GF-D8 (cell line): ENCODE measurements around the gene HOXA7.

ENCODE experiments used
- DNase-seq: peaks from one replicate; lab custom pipeline; 2025; lab: John Stamatoyannopoulos, UW

The HOXA7 gene

DNA sequence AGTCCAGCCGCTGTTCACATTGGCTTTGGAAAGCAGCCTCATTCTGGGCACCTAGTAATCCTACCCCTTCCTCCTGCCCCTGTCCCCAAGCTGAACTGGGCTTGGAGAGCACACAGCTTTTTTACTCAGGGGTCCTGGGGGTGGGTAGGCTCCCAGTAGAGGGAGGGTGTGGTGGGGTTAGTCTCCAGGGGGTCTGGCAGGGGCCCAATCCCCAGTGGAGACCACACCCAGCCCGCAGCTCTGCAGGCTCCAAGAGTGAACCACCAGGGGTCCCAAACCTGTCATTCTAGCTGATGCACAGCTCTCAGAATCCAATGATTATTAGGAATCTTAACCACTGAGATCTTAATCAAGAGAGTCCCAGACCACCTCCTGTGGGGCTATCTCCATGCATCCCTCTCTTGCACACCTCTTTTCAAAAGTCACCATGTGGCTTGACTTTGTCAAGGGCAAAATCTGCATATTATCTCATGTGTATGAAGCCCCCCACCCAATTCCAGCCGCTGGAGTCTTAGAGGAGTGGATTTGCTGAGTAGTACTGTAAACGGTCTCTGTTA lies 25.9 kb upstream of the HOXA7 start:
- DNase-seq = no peak

DNA sequence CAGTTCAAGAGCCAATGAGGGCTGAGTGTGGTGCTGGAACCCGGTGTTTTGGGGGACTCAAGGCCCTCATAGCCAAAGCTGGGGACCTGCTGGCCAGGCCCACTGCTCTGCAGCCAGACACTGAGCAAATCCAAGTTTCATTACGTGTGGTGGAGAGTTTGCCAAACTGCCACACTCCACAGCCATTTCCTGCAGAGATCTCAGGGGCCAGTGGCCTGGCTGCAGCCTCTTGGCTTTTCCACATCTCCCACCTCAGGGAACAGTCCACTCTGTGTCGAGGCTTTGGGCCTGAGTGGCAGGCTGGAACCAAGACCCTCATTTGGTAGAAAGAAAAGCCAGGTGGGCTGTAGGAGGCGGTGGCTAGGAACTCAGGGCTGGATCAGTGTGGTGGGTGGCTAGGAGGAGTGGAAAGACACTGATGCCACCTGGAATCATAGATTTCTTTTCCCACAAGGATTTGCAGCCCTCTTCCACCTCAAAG lies 25.4 kb upstream of the HOXA7 start:
- DNase-seq = no peak

DNA sequence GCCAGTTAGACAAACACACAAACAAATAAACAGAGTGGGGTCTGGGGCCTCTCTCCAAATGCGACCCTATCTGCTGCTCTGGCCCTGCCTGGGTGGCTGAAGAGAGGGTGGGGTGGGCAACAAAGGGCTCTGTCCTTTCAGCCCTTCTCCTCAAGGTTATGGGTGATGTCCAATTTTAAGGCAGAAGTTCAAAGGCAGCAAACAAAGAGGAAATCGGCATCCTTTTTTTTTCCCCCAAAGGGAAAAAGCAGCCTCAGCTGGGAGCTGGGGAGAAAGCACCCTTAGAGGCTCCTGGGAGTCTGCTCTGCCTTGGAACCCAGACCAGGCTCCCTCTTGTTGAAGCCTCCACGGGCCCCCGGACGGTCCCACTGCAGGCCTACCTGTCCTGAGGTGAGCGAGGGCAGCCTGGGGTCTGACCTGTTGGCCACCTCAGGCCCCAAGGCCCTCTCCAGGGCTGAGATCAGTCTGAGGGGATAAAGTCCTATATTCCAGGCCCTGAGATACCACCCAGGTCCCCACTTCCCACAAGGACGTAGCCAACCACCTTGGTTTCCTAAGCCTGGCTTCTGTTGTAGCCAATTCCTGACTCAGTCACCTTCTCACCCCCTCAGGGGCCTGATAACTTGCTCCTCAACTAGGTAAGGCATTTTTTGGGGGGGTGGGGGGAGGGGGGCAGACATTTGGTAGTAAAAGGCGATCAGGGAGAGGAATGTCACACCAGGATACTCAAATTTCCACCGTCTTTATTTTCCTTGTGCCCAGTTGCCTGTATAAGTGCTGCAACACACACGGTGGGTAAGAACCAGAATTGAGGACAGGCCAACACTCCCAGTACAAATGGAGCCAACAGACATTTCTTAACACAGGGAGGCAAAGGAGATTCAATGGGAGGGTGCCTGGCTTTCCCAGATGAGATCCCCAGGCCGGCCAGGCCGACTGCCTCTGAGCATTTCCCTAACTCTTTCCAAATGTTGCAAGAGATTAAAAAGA lies 24.3 kb upstream of the HOXA7 start:
- DNase-seq = no peak

DNA sequence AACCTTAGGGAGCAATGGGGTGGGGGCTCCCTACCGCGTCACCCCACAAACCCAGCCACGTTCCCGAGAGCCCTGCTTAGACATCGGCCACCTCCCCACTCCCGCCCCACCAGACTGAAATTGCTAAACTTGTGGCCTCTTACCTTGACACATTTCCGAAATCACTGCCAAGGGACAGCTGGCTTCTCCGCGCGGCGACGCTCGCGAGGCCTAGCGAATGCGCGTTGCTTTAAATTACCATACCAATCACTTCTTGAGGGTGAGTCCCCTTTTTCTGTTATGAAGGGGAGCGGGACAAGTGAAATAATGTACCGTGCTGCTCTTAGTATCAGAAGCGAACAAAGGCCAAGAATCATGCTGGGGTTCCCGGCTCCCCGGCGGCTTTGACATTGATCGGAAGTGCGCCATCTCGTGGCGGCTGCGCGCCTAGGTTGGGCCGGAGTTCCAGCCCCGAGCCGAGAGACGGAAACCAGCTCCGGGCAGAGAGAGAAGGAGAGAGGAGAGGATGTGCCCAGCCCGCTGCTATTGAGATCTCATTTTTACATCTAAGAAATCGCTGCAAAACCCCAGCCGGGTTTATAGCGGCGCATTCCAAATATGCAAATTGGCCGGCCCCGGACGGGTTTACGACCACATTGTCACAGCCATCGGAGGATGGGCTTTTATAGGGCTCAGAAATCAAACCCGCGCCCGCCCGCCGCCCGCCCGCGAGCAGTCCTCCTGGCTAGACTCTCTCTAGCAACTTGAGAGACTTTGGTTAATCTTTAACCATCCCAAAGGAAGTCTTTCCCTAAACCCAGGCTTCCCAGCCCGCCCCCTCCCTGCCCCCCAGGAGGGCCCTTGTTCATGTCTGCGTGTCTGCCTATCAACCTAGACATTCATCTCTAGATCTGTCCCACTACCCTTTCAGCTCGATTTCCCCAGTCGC lies 23.3 kb upstream of the HOXA7 start:
- no peak for DNase-seq

DNA sequence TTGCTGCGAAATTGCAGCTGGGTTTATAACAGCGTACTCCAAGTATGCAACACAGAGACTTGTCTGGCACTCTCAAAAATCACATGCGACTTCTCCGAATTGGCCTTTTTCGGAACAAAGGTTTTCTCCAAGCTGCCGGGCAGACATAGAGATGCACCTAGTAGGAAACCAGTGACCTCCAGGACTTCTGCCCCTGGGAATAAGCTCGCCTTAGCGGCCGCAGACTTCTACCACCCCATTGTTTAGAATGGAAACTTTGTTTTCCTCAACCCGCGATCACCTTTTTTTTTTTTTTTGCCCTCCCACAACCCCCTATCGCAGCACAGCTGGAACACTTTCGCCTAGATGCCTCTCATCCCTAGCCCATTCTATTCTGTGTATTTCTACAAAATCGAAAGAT lies 22.6 kb upstream of the HOXA7 start:
- DNase-seq = no peak

DNA sequence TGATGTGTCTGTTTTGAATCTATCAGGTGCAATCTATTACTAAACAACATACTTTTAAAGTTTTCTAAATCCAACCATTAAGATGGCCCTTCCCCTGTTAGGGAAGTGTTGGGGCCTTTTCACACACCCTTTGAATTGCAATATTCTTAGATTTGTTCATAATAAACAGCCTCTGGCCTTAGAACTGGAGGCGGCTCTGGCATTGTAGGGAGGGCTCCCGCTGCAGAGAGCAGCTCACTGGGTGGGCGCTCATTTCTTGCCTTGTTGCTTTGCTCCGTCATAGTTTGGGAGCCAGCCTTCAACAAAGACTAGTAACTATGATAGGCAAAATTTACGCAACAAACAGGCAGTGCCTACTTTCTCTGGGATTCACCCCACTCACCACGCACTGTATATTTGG lies 21.9 kb upstream of the HOXA7 start:
- no peak for DNase-seq

DNA sequence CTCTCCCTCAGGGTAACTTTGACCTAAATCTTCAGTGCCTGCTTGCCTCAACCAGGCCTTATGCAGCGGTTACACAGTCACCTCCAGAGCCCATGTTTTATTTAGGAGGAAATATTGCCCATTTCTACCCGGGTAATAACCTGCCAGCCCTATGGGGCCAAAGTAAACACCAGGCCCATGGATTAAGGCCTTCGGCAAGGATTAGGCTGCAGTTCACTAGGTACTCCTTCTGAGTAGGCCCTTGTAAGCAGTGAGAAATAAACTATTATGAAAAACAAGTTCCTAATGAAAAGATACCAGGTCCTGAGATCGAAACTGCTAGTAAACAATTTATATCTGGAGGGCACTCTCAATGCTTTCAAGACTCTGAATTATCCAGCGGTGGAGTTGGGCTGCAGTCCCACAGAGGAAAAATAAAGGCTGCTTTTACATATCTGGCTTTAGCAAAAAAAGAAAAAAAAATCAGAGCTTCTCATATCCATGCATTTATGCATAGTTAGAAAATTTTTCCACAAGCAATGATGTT lies 21.4 kb upstream of the HOXA7 start:
- no peak for DNase-seq

DNA sequence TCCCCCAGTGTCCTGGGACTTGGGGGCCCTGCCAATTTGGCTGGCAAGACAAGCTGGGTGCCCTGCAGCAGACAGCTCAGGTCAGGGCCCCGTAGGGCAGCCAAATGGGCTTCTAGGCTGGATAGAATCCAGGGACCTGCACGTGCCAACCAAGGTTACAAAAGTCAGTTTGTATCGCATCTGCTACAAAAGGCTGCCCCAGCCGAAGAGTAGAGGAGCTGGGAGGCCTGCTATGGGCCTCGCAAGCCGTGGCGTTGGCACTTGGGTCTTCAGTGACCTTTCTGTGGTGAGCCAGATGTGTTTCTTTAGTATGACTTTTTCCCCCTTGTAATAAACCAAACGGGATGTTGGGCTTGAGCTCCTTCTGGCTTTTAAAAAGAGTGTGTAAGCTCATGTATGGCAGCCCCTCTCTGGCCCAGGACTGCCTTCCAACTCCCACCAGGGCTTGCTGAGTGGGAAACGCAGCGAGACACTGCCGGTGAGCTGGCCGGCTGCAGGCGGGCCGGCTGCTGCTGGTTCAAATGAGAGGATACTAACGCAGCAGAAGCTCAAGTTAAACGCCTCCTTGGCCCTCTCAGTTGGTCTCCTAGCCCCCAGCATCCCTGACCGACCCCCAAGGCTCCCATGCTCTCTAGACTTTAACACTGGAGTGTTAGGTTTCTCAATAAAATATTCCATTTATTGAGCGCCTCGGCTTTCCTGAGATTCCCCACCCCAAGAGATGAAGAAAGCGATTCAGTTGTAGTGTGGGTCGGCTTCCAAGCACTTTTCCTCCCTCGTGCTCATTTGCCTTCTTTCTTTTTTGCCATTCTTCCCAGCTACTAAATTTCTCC lies 20.7 kb upstream of the HOXA7 start:
- no peak for DNase-seq

DNA sequence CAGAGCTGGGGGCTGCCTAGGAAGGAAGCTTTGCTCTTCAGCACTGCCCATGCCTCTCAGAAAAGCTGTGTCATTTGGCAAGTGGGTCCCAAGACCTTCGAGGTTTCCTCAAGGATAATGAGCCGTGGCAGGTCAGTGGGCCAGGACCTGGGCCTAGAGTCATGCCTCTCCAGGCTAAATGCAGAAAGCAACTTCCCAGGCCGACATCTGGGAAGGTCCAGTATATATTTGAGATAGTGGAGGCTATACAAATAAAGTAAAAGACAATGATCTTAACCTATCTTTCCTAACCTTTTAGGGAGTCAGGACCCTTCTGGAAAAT lies 20.0 kb upstream of the HOXA7 start:
- DNase-seq = no peak

DNA sequence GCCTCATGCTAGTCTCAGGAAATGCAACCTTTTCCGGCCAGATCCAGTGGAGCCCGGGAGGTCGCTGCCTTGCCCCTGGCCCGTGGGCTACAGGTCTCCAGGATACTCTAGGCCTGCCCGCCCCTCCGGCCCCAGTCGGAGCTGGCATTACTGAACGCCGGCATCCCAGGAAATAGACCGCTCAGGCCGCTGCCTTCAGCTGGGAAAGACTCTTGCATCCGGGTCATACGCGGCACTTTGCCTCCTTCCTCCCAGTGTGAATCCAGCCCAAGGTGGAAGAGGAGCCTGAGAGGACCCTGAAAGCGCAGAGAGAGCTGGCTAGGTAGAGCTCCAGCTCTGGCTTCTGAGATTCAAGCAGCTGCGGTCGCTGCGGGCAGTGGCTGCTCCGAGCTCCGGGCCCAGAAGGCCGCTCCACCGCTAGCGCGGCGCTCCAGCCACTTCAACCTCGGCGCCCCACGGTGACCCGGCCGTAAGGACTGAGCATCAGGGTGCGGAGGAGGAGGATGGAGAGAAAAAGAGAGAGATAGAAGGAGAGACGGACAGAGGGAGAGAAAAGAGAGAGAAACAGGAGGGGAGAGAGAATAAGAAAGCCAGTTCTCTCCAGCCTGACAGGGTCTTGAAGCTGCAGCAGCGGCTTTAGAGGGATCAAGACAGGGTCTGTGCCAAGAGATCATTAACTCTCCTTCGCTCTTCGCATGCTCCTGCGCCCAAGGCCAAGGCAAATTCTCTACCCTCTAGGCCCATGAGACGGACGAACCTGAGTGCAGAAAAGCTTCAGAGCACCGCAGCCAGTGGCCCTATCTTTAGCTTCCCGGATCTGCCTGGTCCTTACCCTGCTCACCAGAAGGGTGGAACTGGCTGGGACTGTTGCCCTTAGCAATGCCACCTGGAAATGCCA lies 19.4 kb upstream of the HOXA7 start:
- DNase-seq = no peak

DNA sequence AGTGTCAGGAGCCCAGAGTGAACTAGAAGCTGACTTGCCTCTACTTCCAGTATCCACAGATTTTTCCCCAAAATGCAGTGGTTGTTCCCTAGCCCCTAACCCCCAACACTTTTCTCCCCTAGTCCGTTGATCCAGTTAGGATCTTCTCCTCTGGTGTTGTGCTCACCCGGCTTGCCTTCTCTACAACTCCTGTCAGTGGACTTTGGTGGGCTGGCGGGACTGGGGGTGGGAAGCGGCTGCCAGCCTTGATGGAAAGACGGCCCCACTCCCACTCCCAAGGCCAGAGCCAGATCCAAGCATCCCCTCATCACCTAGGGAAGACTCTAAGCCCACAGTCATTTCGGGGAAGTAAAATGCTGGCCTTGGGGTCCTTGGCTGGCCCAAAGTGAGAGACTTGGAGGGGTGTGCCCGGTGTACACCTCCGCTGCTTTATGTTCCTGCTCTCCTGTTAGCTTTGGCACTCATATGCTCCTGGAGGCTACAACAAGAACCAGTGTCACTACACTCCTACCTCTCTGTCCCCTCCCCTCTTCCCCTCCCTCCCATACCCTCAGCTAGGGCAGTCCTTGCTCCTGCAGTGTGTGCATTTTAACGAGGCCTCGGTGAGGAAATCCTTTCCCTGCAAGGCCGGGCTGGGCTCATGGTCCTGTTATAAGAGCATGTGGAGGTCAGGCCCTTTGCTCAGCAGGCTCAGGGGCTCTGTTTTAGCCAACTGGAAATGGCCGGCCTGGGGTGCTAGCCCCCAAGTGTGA lies 18.6 kb upstream of the HOXA7 start:
- DNase-seq = peak; percentile 84

DNA sequence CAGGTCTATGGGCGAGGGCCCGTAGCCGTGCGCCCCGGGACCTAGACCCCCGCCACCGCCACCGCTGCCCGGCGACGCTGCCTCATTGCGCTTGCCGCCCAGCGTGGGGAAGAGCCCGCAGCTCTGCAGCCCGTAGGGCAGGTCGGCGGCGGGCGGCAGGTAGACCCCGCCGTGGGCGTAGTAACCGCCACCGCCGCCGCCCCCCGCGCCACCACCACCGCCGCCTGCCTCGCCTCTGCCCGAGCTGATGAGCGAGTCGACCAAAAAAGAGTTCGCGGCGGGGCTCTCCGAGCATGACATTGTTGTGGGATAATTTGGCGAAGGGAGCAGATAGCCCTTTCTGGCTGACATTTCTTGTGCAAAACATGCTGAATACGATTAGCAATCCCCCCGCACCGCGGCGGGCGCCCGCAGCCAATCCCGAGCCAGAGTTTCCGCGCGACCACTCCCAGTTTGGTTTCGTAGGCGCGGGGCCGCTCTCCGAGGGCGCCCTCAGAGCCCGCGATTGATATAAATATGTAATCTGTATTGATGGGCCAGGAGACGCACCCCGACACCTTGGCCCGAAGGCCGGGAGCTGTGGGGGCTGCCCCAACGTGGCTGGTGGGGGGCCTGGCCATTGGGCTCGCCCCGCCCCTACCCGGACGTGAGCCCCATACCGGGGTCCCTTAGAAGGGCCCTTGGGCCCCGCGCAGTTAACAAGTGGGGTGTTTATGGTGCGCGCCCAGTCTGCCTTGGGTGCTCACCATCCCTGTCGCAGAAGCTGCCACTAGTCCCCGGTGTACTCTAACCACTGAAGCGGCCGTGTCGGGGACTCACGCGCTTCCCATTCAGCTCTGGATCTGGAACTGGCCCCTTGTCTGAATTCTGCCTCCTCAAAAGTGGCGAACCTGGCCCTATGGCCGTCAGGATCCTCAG lies 17.7 kb upstream of the HOXA7 start, which contains the start of gene HOXA10:
Gene HOXA10, minus strand, starts transcription at position 365 of the 918 bp plus-strand sequence. Its CDS starts 14 bp downstream, at position 351.
- DNase-seq = peak; percentile 77

DNA sequence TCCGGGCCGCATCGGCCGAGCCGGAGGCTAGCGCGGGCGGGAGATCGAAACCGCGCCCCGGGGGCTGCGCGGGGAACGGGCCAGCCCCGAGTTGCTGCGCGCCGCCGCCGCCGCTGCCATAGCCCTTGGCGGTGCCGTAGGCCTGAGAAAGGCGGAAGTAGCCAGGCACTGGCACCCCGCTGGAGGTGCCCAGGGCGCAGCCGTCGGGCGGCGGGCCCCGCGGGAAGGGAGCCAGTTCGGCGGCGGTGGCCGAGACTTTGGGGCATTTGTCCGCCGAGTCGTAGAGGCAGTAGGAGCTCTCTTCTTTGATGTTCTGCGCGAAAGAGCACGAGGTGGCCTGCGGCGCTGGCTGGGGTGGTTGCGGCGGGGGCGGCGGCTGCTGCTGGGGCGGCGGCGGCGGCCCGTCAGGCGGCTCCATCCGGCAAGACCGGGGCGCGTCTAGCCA lies 17.1 kb upstream of the HOXA7 start:
- DNase-seq = no peak

DNA sequence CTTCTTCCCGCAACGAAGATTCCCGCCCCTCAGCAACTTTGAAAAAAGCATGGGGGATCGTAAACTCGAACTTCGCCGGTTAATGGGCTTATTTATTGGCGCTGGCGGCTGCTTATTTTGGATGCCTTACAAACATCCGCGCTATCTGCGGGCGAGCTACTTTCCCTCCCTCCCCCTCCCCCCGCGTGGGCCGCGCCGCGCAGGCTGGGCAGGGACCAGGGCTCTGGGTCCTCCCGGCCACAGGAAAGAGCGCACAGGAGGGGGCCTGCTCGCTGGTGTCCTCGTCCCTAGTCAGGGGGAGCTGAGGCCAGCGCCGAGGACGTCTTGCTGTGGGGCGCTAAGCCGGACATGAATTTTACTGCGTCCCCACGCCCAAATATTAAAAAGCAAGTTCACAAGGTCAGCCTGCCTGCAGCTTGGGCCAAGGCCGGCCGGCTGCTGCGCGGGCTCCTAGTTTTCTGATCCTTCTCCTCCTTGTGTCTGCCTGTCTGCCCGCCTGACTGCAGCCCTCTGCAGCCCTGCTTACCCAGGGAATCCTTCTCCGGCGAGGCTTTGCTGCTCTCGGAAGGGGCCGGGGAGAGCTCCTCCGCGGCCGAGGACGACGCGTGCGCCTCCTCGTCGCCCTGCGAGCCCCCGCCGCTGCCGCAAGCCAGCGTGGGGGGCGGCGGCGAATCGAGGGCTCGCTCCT lies 16.5 kb upstream of the HOXA7 start:
- no peak for DNase-seq

DNA sequence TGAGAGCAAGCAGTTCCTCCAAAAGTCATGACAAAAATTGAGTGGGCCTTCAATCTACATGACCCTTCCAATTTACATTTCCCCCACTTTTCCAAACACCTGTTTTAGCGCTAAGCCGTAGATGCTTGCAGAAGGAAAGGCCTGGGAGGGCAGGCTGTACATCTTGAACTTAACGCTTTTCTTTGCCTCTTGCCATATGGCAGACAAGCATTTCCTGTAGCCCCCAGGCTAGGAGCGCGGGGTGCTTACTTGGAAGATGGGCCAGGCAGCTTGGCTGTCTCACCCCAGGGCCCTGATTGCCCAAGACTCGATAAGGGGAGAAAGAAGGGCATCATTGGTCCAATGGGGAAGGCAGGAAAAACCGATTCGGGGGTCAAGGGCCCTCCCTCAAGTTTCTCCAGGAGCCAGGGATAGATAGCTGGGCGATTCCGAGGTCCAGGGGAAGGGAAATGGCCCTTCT lies 15.9 kb upstream of the HOXA7 start:
- DNase-seq = no peak

DNA sequence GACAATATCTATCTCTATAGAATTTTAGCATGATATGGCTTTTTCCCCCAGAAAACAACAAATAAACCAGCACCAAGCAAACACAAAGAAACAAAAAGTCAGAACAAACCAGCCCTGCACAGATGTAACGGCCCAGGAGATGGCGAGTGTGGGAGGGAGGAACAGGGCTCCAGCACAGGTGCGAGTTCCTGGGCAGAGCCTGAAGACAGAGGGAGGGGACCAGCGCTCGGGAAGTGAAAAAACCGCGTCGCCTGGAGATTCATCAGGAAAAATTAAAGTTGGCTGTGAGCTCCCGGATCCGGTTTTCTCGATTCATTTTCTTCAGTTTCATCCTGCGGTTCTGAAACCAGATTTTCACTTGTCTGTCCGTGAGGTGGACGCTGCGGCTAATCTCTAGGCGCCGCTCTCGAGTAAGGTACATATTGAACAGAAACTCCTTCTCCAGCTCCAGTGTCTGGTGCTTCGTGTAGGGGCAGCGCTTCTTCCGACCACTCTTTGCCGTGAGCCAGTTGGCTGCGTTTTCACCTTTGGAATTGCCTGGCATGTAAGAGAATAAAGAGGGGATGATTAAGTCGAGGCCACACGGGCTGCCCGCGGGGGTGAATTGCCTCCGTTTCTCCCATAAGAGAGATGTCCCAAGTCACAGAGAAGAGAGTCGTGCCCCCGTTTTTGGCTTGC lies 15.3 kb upstream of the HOXA7 start:
- no peak for DNase-seq

DNA sequence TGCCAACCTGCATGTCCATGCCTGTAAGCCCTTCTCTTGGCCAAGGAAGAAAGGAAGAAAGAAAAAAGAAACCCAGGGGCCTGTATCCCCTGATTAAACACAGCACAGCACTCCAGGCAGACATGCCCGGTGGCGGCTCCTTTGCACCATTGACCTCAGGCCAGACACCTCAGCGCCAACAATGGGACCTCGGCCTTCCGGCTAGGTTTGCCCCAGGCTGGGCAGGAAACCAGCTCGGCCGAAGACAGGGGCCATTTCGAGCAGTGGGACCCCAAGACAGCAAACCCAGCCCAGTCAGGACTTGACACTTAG lies 14.8 kb upstream of the HOXA7 start:
- no peak for DNase-seq
